ENCODE results near the gene TIAM1. TPM values are rescaled to one million over a fixed set of nuclear protein-coding genes. Genes with fewer than 3 reads are reported as not detected.

The TIAM1 gene
- total and polyA plus RNA-seq, 12 donors = 6.5 to 33.3 (median 15.9) TPM

- WGBS, 4 donors = 87 to 91% (median 89%) methylated on average over 7 of the region's 7 CpGs
- H3K27me3 ChIP-seq = no peaks in the 10 kb centered on the region
- H3K4me3 ChIP-seq = no peak overlapping the region
- TF ChIP-seq POLR2A (IDR thresholded peaks at IDR 0.05) (no peak), CTCF (IDR thresholded peaks at IDR 0.05) (no peak)
- no peak overlapping the region for H3K27ac ChIP-seq
- no peaks in the 10 kb centered on the region for H3K9me3 ChIP-seq (replicated peaks in 1 of 3)
- intact Hi-C loops (cut with DNase I) = no loop called here
- no peaks in the 10 kb centered on the region for H3K36me3 ChIP-seq (replicated peaks in 1 of 2)
- no peak for DNase-seq
- no peaks in the 10 kb centered on the region for H3K4me1 ChIP-seq (replicated peaks in 1 of 2)
Measured at GRCh38 chr21:31308584-31308983, 35.5 kb downstream of the TIAM1 start.

- DNase-seq = no peak
- 75 to 91% (median 85%) methylated on average over 4 of the region's 4 CpGs for WGBS, 4 donors
Measured at GRCh38 chr21:31305888-31306287, 38.2 kb downstream of the TIAM1 start.

GRCh38 chr21:31299291-31300147 lies 44.5 kb downstream of the TIAM1 start:
- TF ChIP-seq POLR2A (IDR thresholded peaks at IDR 0.05) (no peak), CTCF (IDR thresholded peaks at IDR 0.05) (no peak)
- 85 to 94% (median 90%) methylated on average over 15 of the region's 15 CpGs for WGBS, 4 donors
- Histone ChIP-seq H3K27me3 (no peaks in the 10 kb centered on the region), H3K4me3 (no peak overlapping the region), H3K4me1 (replicated peaks in 1 of 2) (no peaks in the 10 kb centered on the region), H3K36me3 (replicated peaks in 1 of 2) (no peaks in the 10 kb centered on the region), H3K9me3 (replicated peaks in 1 of 3) (no peaks in the 10 kb centered on the region), H3K27ac (no peak overlapping the region)
- DNase-seq = no peak
- intact Hi-C loops (cut with DNase I) = no loop called here

More at GRCh38 chr21:31305888-31306287, 38.2 kb downstream of the TIAM1 start:
- Histone ChIP-seq H3K4me3 (no peak overlapping the region), H3K4me1 (replicated peaks in 1 of 2) (no peaks in the 10 kb centered on the region), H3K36me3 (replicated peaks in 1 of 2) (no peaks in the 10 kb centered on the region), H3K9me3 (replicated peaks in 1 of 3) (no peaks in the 10 kb centered on the region), H3K27me3 (no peaks in the 10 kb centered on the region), H3K27ac (no peak overlapping the region)
- TF ChIP-seq CTCF (IDR thresholded peaks at IDR 0.05) = no peak
- TF ChIP-seq POLR2A (IDR thresholded peaks at IDR 0.05) = no peak
- intact Hi-C loops (cut with DNase I) = no loop called here

- WGBS, 4 donors = 76 to 89% (median 81%) methylated on average over 6 of the region's 6 CpGs
- TF ChIP-seq POLR2A (IDR thresholded peaks at IDR 0.05) (no peak), CTCF (IDR thresholded peaks at IDR 0.05) (no peak)
- no peak for DNase-seq
Measured at GRCh38 chr21:31298618-31299269, 45.3 kb downstream of the TIAM1 start.

More at GRCh38 chr21:31298618-31299269, 45.3 kb downstream of the TIAM1 start:
- H3K9me3 ChIP-seq (replicated peaks in 1 of 3) = no peaks in the 10 kb centered on the region
- no peak overlapping the region for H3K27ac ChIP-seq
- no peaks in the 10 kb centered on the region for H3K4me1 ChIP-seq (replicated peaks in 1 of 2)
- H3K27me3 ChIP-seq = no peaks in the 10 kb centered on the region
- H3K4me3 ChIP-seq = no peak overlapping the region
- intact Hi-C loops (cut with DNase I) = no loop called here
- H3K36me3 ChIP-seq (replicated peaks in 1 of 2) = no peaks in the 10 kb centered on the region

Measured in adrenal gland (tissue), 12 donors.